ENCODE results near the gene TTC28. TPM values are rescaled to one million over a fixed set of nuclear protein-coding genes. Genes with fewer than 3 reads are reported as not detected.
"Not testable (repeated sequence)": the region's sequence is repeated elsewhere in the genome, so short reads cannot be mapped to it uniquely, and the experiment has no call there.

Gene TTC28
- total and polyA plus RNA-seq, 7 donors = 0.23 to 102 (median 46.1) TPM

- Histone ChIP-seq H3K4me3 (no peak overlapping the region), H3K36me3 (no peaks in the 10 kb centered on the region), H3K27me3 (no peaks in the 10 kb centered on the region), H3K4me1 (peaks cover 0 to 16% (median 4%) of the 10 kb centered on the region in 4 donors), H3K27ac (no peak overlapping the region), H3K9me3 (no peaks in the 10 kb centered on the region)
- intact Hi-C loops (cut with DNase I) = no loop called here
- DNase-seq = no peak
- TF ChIP-seq POLR2AphosphoS5 (IDR thresholded peaks at IDR 0.05) (no peak), CTCF (IDR thresholded peaks at IDR 0.05) (no peak), EP300 (IDR thresholded peaks at IDR 0.05) (no peak), POLR2A (IDR thresholded peaks at IDR 0.05) (no peak)
- 87% methylated on average over 1 of the region's 1 CpG for WGBS, 2 donors
Observed at GRCh38 chr22:28477556-28477955, 202.1 kb downstream of the TTC28 start.

- H3K27ac ChIP-seq = no peak overlapping the region
- H3K4me3 ChIP-seq = no peak overlapping the region
- no peaks in the 10 kb centered on the region for H3K9me3 ChIP-seq
- DNase-seq = no peak
- TF ChIP-seq POLR2A (IDR thresholded peaks at IDR 0.05) (no peak), POLR2AphosphoS5 (IDR thresholded peaks at IDR 0.05) (no peak), EP300 (IDR thresholded peaks at IDR 0.05) (no peak), CTCF (IDR thresholded peaks at IDR 0.05) (no peak)
- WGBS, 2 donors = 87 to 95% methylated on average over 1 of the region's 1 CpG
- no peaks in the 10 kb centered on the region for H3K27me3 ChIP-seq
- no peaks in the 10 kb centered on the region for H3K36me3 ChIP-seq
- H3K4me1 ChIP-seq = no peaks in the 10 kb centered on the region
- intact Hi-C loops (cut with DNase I) = no loop called here
Observed at GRCh38 chr22:28474330-28474729, 205.3 kb downstream of the TTC28 start.

- TF ChIP-seq POLR2AphosphoS5 (IDR thresholded peaks at IDR 0.05) (no peak), POLR2A (IDR thresholded peaks at IDR 0.05) (no peak), CTCF (IDR thresholded peaks at IDR 0.05) (no peak), EP300 (IDR thresholded peaks at IDR 0.05) (no peak)
- Histone ChIP-seq H3K9me3 (no peaks in the 10 kb centered on the region), H3K4me1 (no peaks in the 10 kb centered on the region), H3K27ac (no peak overlapping the region), H3K4me3 (no peak overlapping the region), H3K27me3 (no peaks in the 10 kb centered on the region), H3K36me3 (no peaks in the 10 kb centered on the region)
- 64 to 86% methylated on average over 2 of the region's 2 CpGs for WGBS, 2 donors
- DNase-seq = no peak
- intact Hi-C loops (cut with DNase I) = no loop called here
Observed at GRCh38 chr22:28473258-28473657, 206.4 kb downstream of the TTC28 start.

GRCh38 chr22:28467055-28467454 lies 212.6 kb downstream of the TTC28 start:
- 76 to 81% methylated on average over 1 of the region's 1 CpG for WGBS, 2 donors
- intact Hi-C loops (cut with DNase I); H3K27ac ChIP-seq; H3K36me3 ChIP-seq; H3K9me3 ChIP-seq; H3K4me3 ChIP-seq; H3K4me1 ChIP-seq; H3K27me3 ChIP-seq; DNase-seq: not testable (repeated sequence)

- no peaks in the 10 kb centered on the region for H3K27me3 ChIP-seq
- peaks cover 0 to 6% (median 0%) of the 10 kb centered on the region in 4 donors for H3K4me1 ChIP-seq
- H3K27ac ChIP-seq = no peak overlapping the region
- H3K9me3 ChIP-seq = no peaks in the 10 kb centered on the region
- H3K36me3 ChIP-seq = no peaks in the 10 kb centered on the region
- no peak for DNase-seq
- TF ChIP-seq CTCF (IDR thresholded peaks at IDR 0.05) (no peak), POLR2A (IDR thresholded peaks at IDR 0.05) (no peak), EP300 (IDR thresholded peaks at IDR 0.05) (no peak), POLR2AphosphoS5 (IDR thresholded peaks at IDR 0.05) (no peak)
- WGBS, 2 donors = 79 to 89% methylated on average over 4 of the region's 4 CpGs
- H3K4me3 ChIP-seq = no peak overlapping the region
- intact Hi-C loops (cut with DNase I) = no loop called here
Observed at GRCh38 chr22:28466399-28466798, 213.2 kb downstream of the TTC28 start.

Data from sigmoid colon (tissue), 7 donors.